GM10847 (cell line): ENCODE results near the gene DNAH8.

Experiments used
- POLR2A ChIP-seq: IDR thresholded peaks from 2 replicates; pipeline ENCODE4 v1.6.1; 2011; ENCODE audit not compliant: insufficient read length; ENCODE audit errors: extremely low read depth

DNAH8 gene

GRCh38 chr6:38827024-38827423, 111.9 kb downstream of the DNAH8 start:
- TF ChIP-seq POLR2A, result no peak

- TF ChIP-seq POLR2A, result no peak
Measured at GRCh38 chr6:38831865-38832264, 116.8 kb downstream of the DNAH8 start.

- TF ChIP-seq POLR2A, result no peak
Measured at GRCh38 chr6:38833320-38833719, 118.2 kb downstream of the DNAH8 start.

- TF ChIP-seq POLR2A, result no peak
Measured at GRCh38 chr6:38836585-38836984, 121.5 kb downstream of the DNAH8 start.

- TF ChIP-seq POLR2A, result no peak
Measured at GRCh38 chr6:38837101-38837500, 122.0 kb downstream of the DNAH8 start.

- no peak for TF ChIP-seq POLR2A
Measured at GRCh38 chr6:38843798-38844197, 128.7 kb downstream of the DNAH8 start.

- no peak for TF ChIP-seq POLR2A
Measured at GRCh38 chr6:38845931-38846330, 130.8 kb downstream of the DNAH8 start.

GRCh38 chr6:38846361-38846760, 131.2 kb downstream of the DNAH8 start:
- no peak for TF ChIP-seq POLR2A

- no peak for TF ChIP-seq POLR2A
Measured at GRCh38 chr6:38846844-38847243, 131.7 kb downstream of the DNAH8 start.

- TF ChIP-seq POLR2A, result no peak
Measured at GRCh38 chr6:38847497-38847896, 132.4 kb downstream of the DNAH8 start.

GRCh38 chr6:38848760-38849159, 133.6 kb downstream of the DNAH8 start:
- TF ChIP-seq POLR2A, result no peak

- no peak for TF ChIP-seq POLR2A
Measured at GRCh38 chr6:38852215-38852614, 137.1 kb downstream of the DNAH8 start.

GRCh38 chr6:38853236-38853635, 138.1 kb downstream of the DNAH8 start:
- TF ChIP-seq POLR2A, result no peak

GRCh38 chr6:38856492-38856891, 141.4 kb downstream of the DNAH8 start:
- no peak for TF ChIP-seq POLR2A

- no peak for TF ChIP-seq POLR2A
Measured at GRCh38 chr6:38857815-38858214, 142.7 kb downstream of the DNAH8 start.

GRCh38 chr6:38860041-38860440, 144.9 kb downstream of the DNAH8 start:
- no peak for TF ChIP-seq POLR2A

- TF ChIP-seq POLR2A, result no peak
Measured at GRCh38 chr6:38861926-38862401, 146.9 kb downstream of the DNAH8 start.
